ENCODE data around the gene EME2.

- TF ChIP-seq EZH2 (IDR thresholded peaks at IDR 0.05; ENCODE audit: borderline replicate concordance, low read depth, low read length, poor library complexity, severe bottlenecking), result no peak
- TF ChIP-seq, protein P1, sequence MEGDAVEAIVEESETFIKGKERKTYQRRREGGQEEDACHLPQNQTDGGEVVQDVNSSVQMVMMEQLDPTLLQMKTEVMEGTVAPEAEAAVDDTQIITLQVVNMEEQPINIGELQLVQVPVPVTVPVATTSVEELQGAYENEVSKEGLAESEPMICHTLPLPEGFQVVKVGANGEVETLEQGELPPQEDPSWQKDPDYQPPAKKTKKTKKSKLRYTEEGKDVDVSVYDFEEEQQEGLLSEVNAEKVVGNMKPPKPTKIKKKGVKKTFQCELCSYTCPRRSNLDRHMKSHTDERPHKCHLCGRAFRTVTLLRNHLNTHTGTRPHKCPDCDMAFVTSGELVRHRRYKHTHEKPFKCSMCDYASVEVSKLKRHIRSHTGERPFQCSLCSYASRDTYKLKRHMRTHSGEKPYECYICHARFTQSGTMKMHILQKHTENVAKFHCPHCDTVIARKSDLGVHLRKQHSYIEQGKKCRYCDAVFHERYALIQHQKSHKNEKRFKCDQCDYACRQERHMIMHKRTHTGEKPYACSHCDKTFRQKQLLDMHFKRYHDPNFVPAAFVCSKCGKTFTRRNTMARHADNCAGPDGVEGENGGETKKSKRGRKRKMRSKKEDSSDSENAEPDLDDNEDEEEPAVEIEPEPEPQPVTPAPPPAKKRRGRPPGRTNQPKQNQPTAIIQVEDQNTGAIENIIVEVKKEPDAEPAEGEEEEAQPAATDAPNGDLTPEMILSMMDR (conservative IDR thresholded peaks at IDR 0.05; ENCODE audit: low read depth, low read length), result no peak
Measured at GRCh38 chr16:1727651-1728624, 44.7 kb upstream of the EME2 start.

All from A673 (cell line).